Activated CD8-positive, alpha-beta memory T cell treated with anti-CD3 and anti-CD28 coated beads, Interleukin-2, amount 50 U/mL, for 1 hour (primary cell): ENCODE results near the gene FAM240B.

ENCODE experiments used
- DNase-seq: peaks from one replicate; pipeline ENCODE4 v3.0.0-alpha.2; 2020; ENCODE audit errors: extremely low read depth

FAM240B gene

GRCh38 chr9:38700695-38701094 lies 19.2 kb downstream of the FAM240B start:
- DNase-seq, result no peak

GRCh38 chr9:38699337-38699736 lies 20.6 kb downstream of the FAM240B start:
- DNase-seq, result no peak

- DNase-seq, result no peak
Observed at GRCh38 chr9:38697776-38698300, 22.1 kb downstream of the FAM240B start.

GRCh38 chr9:38696999-38697398 lies 22.9 kb downstream of the FAM240B start:
- no peak for DNase-seq

GRCh38 chr9:38694676-38695075 lies 25.3 kb downstream of the FAM240B start:
- DNase-seq, result no peak

- no peak for DNase-seq
Observed at GRCh38 chr9:38692707-38693106, 27.2 kb downstream of the FAM240B start.

- DNase-seq, result no peak
Observed at GRCh38 chr9:38690574-38690973, 29.4 kb downstream of the FAM240B start.

- DNase-seq, result no peak
Observed at GRCh38 chr9:38689678-38690077, 30.3 kb downstream of the FAM240B start.

- no peak for DNase-seq
Observed at GRCh38 chr9:38687992-38688391, 31.9 kb downstream of the FAM240B start.

GRCh38 chr9:38687389-38687842 lies 32.5 kb downstream of the FAM240B start:
- DNase-seq, result no peak

- no peak for DNase-seq
Observed at GRCh38 chr9:38686933-38687332, 33.0 kb downstream of the FAM240B start.

GRCh38 chr9:38685535-38685934 lies 34.4 kb downstream of the FAM240B start:
- DNase-seq, result no peak

GRCh38 chr9:38683336-38683735 lies 36.6 kb downstream of the FAM240B start:
- no peak for DNase-seq

GRCh38 chr9:38682713-38683112 lies 37.2 kb downstream of the FAM240B start:
- DNase-seq, result no peak

GRCh38 chr9:38681747-38682227 lies 38.1 kb downstream of the FAM240B start:
- no peak for DNase-seq

GRCh38 chr9:38680837-38681445 lies 39.0 kb downstream of the FAM240B start:
- DNase-seq, result no peak

- no peak for DNase-seq
Observed at GRCh38 chr9:38677660-38678303, 42.2 kb downstream of the FAM240B start.

- DNase-seq, result no peak
Observed at GRCh38 chr9:38675831-38676230, 44.1 kb downstream of the FAM240B start.

- DNase-seq, result no peak
Observed at GRCh38 chr9:38675211-38675610, 44.7 kb downstream of the FAM240B start.

GRCh38 chr9:38673399-38674193 lies 46.3 kb downstream of the FAM240B start:
- no peak for DNase-seq

- no peak for DNase-seq
Observed at GRCh38 chr9:38671748-38672147, 48.2 kb downstream of the FAM240B start.

GRCh38 chr9:38671372-38671731 lies 48.6 kb downstream of the FAM240B start:
- DNase-seq, result no peak
